UCSD-AML1 (cell line): ENCODE measurements around the gene PIGM.
"Not testable (repeated sequence)": the region's sequence is repeated elsewhere in the genome, so short reads cannot be mapped to it uniquely, and the experiment has no call there.

Source experiments
- DNase-seq: peaks from one replicate; lab custom pipeline; 2025; ENCODE audit not compliant: unreplicated experiment; lab: John Stamatoyannopoulos, UW

Gene PIGM

GRCh38 chr1:160061369-160062229, 29.8 kb upstream of the PIGM start:
- no peak for DNase-seq

- DNase-seq, result no peak
Measured at GRCh38 chr1:160058087-160058486, 26.3 kb upstream of the PIGM start.

GRCh38 chr1:160056648-160057169, 24.9 kb upstream of the PIGM start:
- DNase-seq, result no peak

GRCh38 chr1:160053548-160054365, 22.0 kb upstream of the PIGM start:
- no peak for DNase-seq

- no peak for DNase-seq
Measured at GRCh38 chr1:160052936-160053335, 21.1 kb upstream of the PIGM start.

GRCh38 chr1:160050619-160051018, 18.8 kb upstream of the PIGM start:
- no peak for DNase-seq

- DNase-seq, result not testable (repeated sequence)
Measured at GRCh38 chr1:160050182-160050581, 18.4 kb upstream of the PIGM start.

- no peak for DNase-seq
Measured at GRCh38 chr1:160049101-160049500, 17.3 kb upstream of the PIGM start.

GRCh38 chr1:160048335-160048734, 16.5 kb upstream of the PIGM start:
- DNase-seq, result no peak

- DNase-seq, result no peak
Measured at GRCh38 chr1:160047111-160047991, 15.6 kb upstream of the PIGM start.

GRCh38 chr1:160046494-160047110, 14.8 kb upstream of the PIGM start:
- DNase-seq, result peak; percentile 77

GRCh38 chr1:160045653-160046052, 13.9 kb upstream of the PIGM start:
- DNase-seq, result no peak

- DNase-seq, result no peak
Measured at GRCh38 chr1:160043543-160043942, 11.8 kb upstream of the PIGM start.

- DNase-seq, result no peak
Measured at GRCh38 chr1:160040476-160040875, 8.7 kb upstream of the PIGM start.

GRCh38 chr1:160032165-160032820, 503 bp upstream of the PIGM start:
- no peak for DNase-seq

- no peak for DNase-seq
Measured at GRCh38 chr1:160030657-160031364, 979 bp downstream of the PIGM start.

GRCh38 chr1:160028426-160028825, 3.4 kb downstream of the PIGM start:
- DNase-seq, result no peak

- DNase-seq, result no peak
Measured at GRCh38 chr1:160025314-160025713, 6.5 kb downstream of the PIGM start.

GRCh38 chr1:160024195-160024905, 7.4 kb downstream of the PIGM start:
- no peak for DNase-seq
